ENCODE data around the gene TAS1R1. TPM values are rescaled to one million over a fixed set of nuclear protein-coding genes. Genes with fewer than 3 reads are reported as not detected.
"Not testable (repeated sequence)": the region's sequence is repeated elsewhere in the genome, so short reads cannot be mapped to it uniquely, and the experiment has no call there.

Gene TAS1R1
- total RNA-seq, 3 donors from 2014 or later = not detected

DNA sequence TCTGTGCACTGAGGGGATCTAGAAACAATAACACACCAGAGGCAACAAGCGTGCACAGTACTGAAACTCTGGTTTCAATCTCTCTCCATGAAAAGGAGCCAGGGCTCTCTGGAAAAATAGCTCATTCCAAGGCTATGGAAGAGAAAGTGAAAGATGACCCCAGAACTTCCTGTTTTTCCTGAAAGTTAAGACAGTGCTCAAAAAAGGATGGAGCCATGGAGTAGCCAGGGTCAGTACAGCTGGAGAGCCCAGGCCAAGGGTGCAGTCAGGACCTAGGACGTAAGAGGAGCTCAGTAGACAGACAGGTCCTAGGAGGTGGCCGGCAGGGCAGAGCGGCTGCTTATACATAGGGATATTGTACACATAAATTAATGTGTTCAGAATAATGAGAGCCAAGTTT is 19.9 kb upstream of the TAS1R1 start:
- peaks cover 33% of the 10 kb centered on the region for H3K36me3 Mint-ChIP-seq (ENCODE audit: insufficient read depth)
- no peaks in the 10 kb centered on the region for H3K9me3 Mint-ChIP-seq
- H3K4me3 Mint-ChIP-seq = no peak overlapping the region
- ATAC-seq = no peak
- H3K4me1 Mint-ChIP-seq (ENCODE audit: low read depth) = no peaks in the 10 kb centered on the region
- no peak for DNase-seq
- H3K27me3 Mint-ChIP-seq (ENCODE audit: low read depth) = no peaks in the 10 kb centered on the region

DNA sequence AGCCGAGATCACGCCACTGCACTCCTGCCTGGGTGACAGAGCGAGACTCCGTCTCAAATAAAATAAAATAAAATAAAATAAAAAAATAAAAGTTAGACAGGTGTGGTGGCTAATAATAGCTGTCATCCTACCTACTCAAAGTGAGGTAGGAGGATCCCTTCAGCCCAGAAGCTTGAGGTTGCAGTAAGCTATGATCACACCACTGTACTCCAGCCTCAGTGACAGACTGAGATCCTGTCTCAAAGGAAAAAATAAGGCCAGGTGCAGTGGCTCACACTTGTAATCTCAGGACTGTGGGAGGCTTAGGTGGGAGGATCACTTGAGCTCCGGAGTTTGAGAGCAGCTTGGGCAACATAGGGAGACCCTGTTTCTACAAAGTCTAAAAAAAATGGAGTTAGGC is 18.8 kb upstream of the TAS1R1 start:
- ATAC-seq = no peak
- Mint-ChIP-seq H3K4me3 (no peak overlapping the region), H3K9me3 (no peaks in the 10 kb centered on the region), H3K27me3 (ENCODE audit: low read depth) (no peaks in the 10 kb centered on the region), H3K4me1 (ENCODE audit: low read depth) (no peaks in the 10 kb centered on the region), H3K36me3 (ENCODE audit: insufficient read depth) (peaks cover 34% of the 10 kb centered on the region)
- no peak for DNase-seq

DNA sequence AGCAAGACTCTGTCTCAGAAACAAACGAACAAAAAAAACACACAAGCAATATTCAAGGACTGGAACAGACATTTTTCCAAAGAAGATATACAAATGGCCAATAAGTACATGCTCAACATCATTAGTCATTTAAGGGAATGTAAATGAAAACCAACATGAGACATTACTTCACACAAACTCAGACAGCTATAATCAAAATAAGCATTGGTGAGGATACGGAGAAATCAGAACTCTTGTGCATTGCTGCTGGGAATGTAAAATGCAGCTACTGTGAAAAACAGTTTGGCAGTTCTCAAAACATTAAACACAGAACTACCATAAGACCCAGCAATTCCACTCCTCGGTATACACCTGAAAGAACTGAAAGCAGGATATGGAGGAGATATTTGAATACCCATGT is 16.2 kb upstream of the TAS1R1 start:
- ATAC-seq (no peak), DNase-seq (no peak)
- Mint-ChIP-seq H3K4me3 (no peak overlapping the region), H3K36me3 (ENCODE audit: insufficient read depth) (peaks cover 20% of the 10 kb centered on the region), H3K9me3 (no peaks in the 10 kb centered on the region), H3K27me3 (ENCODE audit: low read depth) (no peaks in the 10 kb centered on the region), H3K4me1 (ENCODE audit: low read depth) (no peaks in the 10 kb centered on the region)

DNA sequence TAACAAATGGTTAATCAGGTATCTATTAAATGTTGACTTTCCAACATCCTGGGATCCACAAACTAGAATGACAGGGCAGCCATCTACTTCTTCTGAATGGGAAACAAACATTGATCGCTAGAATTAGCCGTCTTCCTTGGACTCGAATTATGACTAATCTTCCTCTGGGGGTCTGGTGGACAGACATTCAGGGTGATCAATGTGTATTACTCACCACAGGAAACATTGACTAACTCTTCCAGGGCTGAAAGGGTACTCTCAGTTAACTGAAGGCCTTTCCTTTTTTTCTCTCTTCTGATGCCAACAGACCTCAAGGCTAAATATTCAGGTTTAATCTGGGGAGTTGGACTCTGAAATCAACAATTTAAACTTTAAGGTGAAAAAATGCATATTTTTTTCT is 10.3 kb upstream of the TAS1R1 start:
- H3K9me3 Mint-ChIP-seq = no peaks in the 10 kb centered on the region
- ATAC-seq (peak; percentile 63 to 72), DNase-seq (no peak)
- H3K27me3 Mint-ChIP-seq (ENCODE audit: low read depth) = no peaks in the 10 kb centered on the region
- peaks cover 33% of the 10 kb centered on the region for H3K4me1 Mint-ChIP-seq (ENCODE audit: low read depth)
- peaks cover 33% of the 10 kb centered on the region for H3K36me3 Mint-ChIP-seq (ENCODE audit: insufficient read depth)
- peak overlapping the region; percentile 45 for H3K4me3 Mint-ChIP-seq

DNA sequence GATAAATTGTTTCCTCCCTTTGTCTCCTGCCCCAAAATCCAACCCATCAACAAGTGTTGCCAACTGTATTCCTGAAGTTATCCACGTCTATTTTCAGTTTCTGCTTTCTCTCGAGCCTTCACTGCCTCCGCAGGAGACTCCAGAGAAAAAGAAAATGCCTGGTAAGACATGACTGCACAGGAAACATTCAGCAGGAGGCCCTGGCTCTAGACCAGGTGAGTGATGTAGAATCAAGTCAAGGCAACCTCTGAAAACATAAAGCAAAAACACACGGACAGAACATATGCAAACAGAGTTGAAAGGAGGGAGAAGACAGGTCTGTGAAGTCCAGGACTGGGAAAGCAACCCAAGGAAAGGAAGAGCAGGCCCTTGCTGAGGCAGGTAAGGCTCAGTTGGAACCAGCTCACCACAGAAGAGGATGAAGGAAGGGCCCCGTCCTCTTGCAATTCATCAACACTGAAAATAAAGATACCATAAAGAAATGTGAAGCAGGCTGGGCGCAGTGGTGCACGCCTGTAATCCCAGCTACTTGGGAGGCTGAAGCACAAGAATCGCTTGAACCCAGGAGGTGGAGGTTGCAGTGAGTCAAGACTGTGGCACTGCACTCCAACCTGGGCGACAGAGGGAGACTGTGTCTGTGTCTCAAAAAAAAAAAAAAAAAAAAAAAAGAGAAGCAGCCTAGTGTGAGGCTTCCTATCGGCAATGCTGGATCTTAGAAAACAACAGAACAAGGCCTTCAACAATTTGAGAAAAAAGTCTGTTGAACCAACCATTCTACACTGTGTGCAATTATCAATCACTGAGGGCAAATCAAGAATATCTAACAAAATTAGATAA is 9.6 kb upstream of the TAS1R1 start:
- H3K9me3 Mint-ChIP-seq = no peaks in the 10 kb centered on the region
- peaks cover 33% of the 10 kb centered on the region for H3K4me1 Mint-ChIP-seq (ENCODE audit: low read depth)
- H3K36me3 Mint-ChIP-seq (ENCODE audit: insufficient read depth) = peaks cover 36% of the 10 kb centered on the region
- H3K27me3 Mint-ChIP-seq (ENCODE audit: low read depth) = no peaks in the 10 kb centered on the region
- DNase-seq (no peak), ATAC-seq (peak in 1 of 2 donors; percentile 14)
- peak overlapping the region; percentile 45 for H3K4me3 Mint-ChIP-seq

DNA sequence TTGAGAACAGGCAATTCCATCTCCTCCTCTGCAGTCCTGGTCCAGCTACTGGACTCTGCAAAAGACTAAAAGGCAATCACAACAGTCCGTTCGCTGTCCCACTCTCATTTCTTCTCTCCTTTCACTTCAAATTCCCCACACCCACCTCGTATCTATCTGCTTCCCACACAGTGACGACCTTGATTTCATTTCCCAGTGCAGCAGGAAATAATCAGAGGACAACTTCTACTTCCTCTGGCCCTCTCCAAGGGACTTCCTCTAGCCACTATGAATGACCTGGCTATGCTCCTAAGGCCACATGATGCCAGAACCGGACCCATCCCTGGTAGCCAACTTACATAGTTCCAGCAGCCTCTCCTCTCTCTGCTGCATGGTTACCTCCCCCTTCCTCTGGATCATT is 8.8 kb upstream of the TAS1R1 start:
- Mint-ChIP-seq H3K9me3 (no peaks in the 10 kb centered on the region), H3K4me1 (ENCODE audit: low read depth) (peaks cover 33% of the 10 kb centered on the region), H3K27me3 (ENCODE audit: low read depth) (no peaks in the 10 kb centered on the region), H3K36me3 (ENCODE audit: insufficient read depth) (peaks cover 34% of the 10 kb centered on the region), H3K4me3 (peak overlapping the region; percentile 42)
- no peak for ATAC-seq
- DNase-seq = no peak

DNA sequence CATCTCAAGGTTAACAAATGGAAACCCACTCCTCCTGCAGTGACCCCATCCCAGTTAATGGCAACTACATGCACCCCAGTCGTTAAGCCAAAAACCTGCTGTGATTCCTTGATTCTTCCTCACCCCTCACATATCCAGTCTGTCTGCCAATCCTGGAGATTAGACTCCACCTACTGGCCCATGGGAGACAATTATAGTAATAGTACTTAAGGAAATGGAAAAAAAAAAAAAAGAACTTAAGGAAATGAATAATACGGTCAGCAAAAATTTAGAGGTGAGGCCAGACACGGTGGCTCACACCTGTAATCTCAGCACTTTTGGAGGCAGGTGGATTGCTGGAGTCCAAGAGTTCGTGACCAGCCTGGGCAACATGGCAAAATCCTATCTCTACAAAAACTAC is 7.8 kb upstream of the TAS1R1 start:
- Mint-ChIP-seq H3K4me3 (no peak overlapping the region), H3K9me3 (no peaks in the 10 kb centered on the region), H3K27me3 (ENCODE audit: low read depth) (no peaks in the 10 kb centered on the region), H3K36me3 (ENCODE audit: insufficient read depth) (peaks cover 30% of the 10 kb centered on the region), H3K4me1 (ENCODE audit: low read depth) (peaks cover 36% of the 10 kb centered on the region)
- DNase-seq (no peak), ATAC-seq (no peak)

DNA sequence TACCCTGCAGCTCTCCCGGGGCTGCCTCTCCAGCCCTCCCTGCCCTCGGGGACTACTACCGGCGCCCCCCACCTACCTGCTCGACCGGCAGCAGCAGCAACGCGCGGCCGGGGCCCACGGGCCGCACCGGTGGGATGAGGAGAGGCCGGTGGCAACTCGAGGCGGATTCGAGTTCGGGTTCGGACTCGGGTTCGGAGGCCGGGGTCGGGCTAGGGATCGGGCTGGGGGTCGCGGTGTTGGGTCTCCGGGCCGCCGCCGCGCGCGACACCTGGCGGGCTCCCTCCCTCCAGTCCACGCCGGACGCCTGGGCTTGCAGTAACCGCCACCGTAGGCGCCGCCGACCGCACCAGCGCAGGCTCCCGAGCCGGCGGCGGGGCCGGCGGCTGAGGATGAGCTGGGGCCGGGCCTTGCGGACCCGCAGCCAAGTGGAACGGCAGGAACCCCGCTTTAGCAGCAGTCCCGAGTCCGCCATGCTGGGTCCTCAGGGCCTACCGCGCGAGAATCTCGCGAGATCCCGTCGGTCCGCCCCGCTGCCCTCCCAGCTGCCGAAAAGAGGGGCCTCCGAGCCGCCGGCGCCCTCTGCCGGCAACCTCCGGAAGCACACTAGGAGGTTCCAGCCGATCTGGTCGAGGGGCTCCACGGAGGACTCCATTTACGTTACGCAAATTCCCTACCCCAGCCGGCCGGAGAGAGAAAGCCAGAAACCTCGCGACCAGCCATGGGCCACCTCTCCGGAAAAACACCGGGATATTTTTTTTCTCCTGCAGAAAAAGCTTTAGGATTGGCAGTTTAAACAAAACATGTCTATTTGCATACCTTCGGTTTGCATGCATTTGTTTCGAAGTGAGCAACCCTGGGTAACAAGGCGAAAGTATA is 838 bp upstream of the TAS1R1 start, which contains the start of gene NOL9:
Gene NOL9, minus strand, starts transcription at position 483 of the 876 bp plus-strand sequence. Its CDS starts 11 bp downstream, at position 472.
- Mint-ChIP-seq H3K27me3 (ENCODE audit: low read depth) (no peaks in the 10 kb centered on the region), H3K36me3 (ENCODE audit: insufficient read depth) (peaks cover 7% of the 10 kb centered on the region), H3K4me1 (ENCODE audit: low read depth) (peaks cover 18% of the 10 kb centered on the region), H3K9me3 (no peaks in the 10 kb centered on the region), H3K4me3 (peak within 1 kb of the TSS; percentile 86)
- DNase-seq (peak; percentile 95), ATAC-seq (peak; percentile 97 to 99)

DNA sequence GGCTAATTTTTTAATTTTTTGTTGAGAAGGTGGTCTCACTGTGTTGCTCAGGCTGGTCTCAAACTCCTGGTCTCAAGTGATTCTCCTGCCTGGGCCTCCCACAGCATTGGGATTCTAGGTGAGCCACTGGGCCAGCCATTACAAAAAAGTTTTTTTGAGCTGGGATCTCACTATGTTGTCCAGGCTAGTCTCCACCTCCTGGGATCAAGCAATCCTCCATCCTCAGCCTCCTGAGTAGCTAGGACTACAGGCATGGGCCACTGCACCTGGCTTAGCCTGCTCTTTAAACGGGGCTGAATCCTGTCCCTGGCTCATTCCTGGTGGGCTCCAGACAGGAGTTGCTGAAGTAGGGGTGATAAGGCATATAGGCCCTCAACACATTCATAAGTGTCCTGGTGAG is 2.5 kb downstream of the TAS1R1 start:
- ATAC-seq (no peak), DNase-seq (no peak)
- H3K27me3 Mint-ChIP-seq (ENCODE audit: low read depth) = no peaks in the 10 kb centered on the region
- H3K4me3 Mint-ChIP-seq = no peak overlapping the region
- no peaks in the 10 kb centered on the region for H3K36me3 Mint-ChIP-seq (ENCODE audit: insufficient read depth)
- H3K4me1 Mint-ChIP-seq (ENCODE audit: low read depth) = peaks cover 13% of the 10 kb centered on the region
- H3K9me3 Mint-ChIP-seq = no peaks in the 10 kb centered on the region

DNA sequence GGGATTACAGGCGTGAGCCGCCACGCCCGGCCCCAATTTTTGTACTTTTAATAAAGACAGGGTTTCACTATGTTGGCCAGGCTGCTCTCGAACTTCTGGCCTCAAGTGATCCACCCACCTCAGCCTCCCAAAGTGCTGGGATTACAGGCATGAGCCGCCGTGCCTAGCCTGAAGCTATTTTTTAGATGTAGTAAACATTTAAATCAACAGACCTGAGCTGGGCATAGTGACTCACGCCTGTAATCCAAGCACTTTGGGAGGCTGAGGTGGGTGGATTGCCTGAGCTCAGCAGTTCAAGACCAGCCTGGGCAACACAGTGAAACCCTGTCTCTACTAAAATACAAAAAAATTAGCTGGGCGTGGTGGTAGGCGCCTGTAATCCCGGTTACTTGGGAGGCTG is 4.1 kb downstream of the TAS1R1 start:
- H3K4me1 Mint-ChIP-seq (ENCODE audit: low read depth); ATAC-seq; H3K4me3 Mint-ChIP-seq; H3K9me3 Mint-ChIP-seq; H3K27me3 Mint-ChIP-seq (ENCODE audit: low read depth); H3K36me3 Mint-ChIP-seq (ENCODE audit: insufficient read depth); DNase-seq: not testable (repeated sequence)

DNA sequence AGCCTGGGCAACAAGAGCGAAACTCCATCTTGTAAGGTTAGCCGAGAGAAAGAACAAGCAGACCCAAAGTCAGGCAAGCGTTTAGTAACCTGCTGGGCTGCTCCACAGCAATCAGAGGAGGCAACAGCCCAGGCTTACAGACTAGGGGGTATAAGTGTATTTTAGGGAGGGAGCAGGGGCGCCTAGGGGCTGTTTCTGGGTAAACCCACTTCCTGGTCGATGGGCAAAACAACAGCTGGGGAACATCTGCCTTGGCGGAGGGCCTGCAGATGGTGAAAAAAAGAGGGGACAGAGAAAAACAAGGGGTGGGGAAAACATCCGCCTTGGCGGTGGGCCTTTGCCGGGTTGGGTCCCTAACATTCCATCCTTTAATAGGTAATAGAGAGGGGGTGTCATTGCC is 5.2 kb downstream of the TAS1R1 start:
- Mint-ChIP-seq H3K4me1 (ENCODE audit: low read depth) (peaks cover 2% of the 10 kb centered on the region), H3K4me3 (no peak overlapping the region), H3K36me3 (ENCODE audit: insufficient read depth) (no peaks in the 10 kb centered on the region), H3K9me3 (no peaks in the 10 kb centered on the region), H3K27me3 (ENCODE audit: low read depth) (no peaks in the 10 kb centered on the region)
- no peak for DNase-seq
- ATAC-seq = no peak

DNA sequence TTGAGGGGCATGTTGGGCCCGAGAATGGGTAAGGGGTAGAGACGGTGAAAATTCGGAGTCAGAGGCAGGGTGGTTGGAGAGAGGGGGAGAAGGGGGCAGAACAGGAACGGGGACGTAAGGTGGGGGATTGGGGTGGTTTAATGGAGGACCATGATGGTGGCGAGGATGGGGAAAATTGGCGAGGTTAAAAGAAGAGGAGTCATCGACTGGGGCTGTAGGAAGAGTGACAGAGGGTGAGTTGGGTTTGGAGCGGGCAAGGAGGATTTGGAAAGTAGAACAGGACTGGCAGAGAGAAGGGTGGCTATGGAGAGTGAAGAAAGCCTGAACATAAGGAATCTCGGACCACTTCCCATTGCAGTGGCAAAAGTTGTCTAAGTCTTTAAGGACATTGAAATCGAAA is 13.9 kb downstream of the TAS1R1 start:
- Mint-ChIP-seq H3K4me3 (no peak overlapping the region), H3K36me3 (ENCODE audit: insufficient read depth) (no peaks in the 10 kb centered on the region), H3K9me3 (no peaks in the 10 kb centered on the region), H3K4me1 (ENCODE audit: low read depth) (no peaks in the 10 kb centered on the region), H3K27me3 (ENCODE audit: low read depth) (peaks cover 5% of the 10 kb centered on the region)
- ATAC-seq (no peak), DNase-seq (no peak)

DNA sequence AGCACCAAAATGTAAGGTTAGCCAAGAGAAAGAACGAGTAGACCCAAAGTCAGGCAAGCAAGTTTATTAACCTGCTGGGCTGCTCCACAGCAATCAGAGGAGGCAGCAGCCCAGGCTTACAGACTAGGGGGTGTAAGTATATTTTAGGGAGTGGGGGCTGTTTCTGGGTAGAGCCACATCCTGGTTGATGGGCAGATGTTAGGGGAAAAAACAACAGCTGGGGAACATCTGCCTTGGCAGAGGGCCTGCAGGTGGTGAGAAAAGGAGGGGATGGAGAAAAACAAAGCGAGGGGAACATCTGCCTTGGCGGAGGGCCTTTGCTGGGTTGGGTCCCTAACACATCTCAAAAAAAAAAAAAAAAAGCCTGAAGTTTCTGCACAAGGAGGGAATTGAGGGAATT is 15.0 kb downstream of the TAS1R1 start:
- Mint-ChIP-seq H3K27me3 (ENCODE audit: low read depth) (peaks cover 5% of the 10 kb centered on the region), H3K9me3 (no peaks in the 10 kb centered on the region), H3K36me3 (ENCODE audit: insufficient read depth) (no peaks in the 10 kb centered on the region), H3K4me3 (no peak overlapping the region), H3K4me1 (ENCODE audit: low read depth) (no peaks in the 10 kb centered on the region)
- ATAC-seq (no peak), DNase-seq (no peak)

DNA sequence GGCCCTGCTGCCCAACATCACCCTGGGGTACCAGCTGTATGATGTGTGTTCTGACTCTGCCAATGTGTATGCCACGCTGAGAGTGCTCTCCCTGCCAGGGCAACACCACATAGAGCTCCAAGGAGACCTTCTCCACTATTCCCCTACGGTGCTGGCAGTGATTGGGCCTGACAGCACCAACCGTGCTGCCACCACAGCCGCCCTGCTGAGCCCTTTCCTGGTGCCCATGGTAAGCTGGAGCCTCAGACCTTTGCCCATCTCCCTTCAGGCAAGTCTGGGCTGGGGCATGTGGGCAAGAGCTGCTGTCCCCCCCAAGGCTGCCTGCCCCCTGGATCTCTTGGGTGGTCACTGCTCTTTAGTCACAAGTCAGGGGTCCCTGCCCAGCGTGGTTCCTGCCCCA is 15.9 kb downstream of the TAS1R1 start:
- no peaks in the 10 kb centered on the region for H3K36me3 Mint-ChIP-seq (ENCODE audit: insufficient read depth)
- no peaks in the 10 kb centered on the region for H3K4me1 Mint-ChIP-seq (ENCODE audit: low read depth)
- peaks cover 5% of the 10 kb centered on the region for H3K27me3 Mint-ChIP-seq (ENCODE audit: low read depth)
- H3K4me3 Mint-ChIP-seq = no peak overlapping the region
- no peaks in the 10 kb centered on the region for H3K9me3 Mint-ChIP-seq
- no peak for DNase-seq
- no peak for ATAC-seq
